Neural cell (in vitro differentiated cells): ENCODE data around the gene FAU.

ENCODE experiments used
- POLR2AphosphoS5 ChIP-seq: IDR thresholded peaks from 2 replicates; pipeline ENCODE4 v1.6.1; 2012
- SMC3 ChIP-seq: fragments of 450-650 bp; conservative IDR thresholded peaks from 2 replicates; pipeline ENCODE4 v1.6.1; 2014; ENCODE audit warnings: antibody characterized with exemption, mild to moderate bottlenecking, moderate library complexity; ENCODE audit not compliant: poor library complexity
- TF ChIP-seq, protein P1 (sequence below): fragments of 450-650 bp; IDR thresholded peaks from 2 replicates; pipeline ENCODE4 v1.5.1; 2014; ENCODE audit warnings: antibody characterized with exemption, mild to moderate bottlenecking, moderate library complexity; ENCODE audit not compliant: poor library complexity, severe bottlenecking

DNA sequence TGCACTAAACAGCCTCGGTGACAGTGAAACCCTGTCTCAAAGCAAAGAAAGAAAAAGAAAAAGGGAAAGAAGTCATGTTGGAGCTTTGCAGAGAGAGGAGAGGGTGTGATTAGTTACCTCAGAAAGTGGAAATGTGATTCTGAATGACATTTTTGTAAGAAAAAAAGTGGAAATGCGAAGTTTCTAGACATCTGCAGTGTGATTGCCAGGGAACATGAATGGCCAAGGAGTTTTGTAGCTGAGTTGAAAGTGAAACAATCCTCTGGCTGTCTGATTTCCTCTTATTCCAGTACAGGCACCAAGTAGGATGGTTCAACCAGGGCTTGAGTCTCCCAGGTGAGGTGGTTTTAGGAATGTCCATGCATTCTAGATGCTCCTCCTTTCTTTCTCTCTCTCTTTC is 30.2 kb upstream of the FAU start:
- TF ChIP-seq, protein P1, sequence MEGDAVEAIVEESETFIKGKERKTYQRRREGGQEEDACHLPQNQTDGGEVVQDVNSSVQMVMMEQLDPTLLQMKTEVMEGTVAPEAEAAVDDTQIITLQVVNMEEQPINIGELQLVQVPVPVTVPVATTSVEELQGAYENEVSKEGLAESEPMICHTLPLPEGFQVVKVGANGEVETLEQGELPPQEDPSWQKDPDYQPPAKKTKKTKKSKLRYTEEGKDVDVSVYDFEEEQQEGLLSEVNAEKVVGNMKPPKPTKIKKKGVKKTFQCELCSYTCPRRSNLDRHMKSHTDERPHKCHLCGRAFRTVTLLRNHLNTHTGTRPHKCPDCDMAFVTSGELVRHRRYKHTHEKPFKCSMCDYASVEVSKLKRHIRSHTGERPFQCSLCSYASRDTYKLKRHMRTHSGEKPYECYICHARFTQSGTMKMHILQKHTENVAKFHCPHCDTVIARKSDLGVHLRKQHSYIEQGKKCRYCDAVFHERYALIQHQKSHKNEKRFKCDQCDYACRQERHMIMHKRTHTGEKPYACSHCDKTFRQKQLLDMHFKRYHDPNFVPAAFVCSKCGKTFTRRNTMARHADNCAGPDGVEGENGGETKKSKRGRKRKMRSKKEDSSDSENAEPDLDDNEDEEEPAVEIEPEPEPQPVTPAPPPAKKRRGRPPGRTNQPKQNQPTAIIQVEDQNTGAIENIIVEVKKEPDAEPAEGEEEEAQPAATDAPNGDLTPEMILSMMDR = no peak
- TF ChIP-seq POLR2AphosphoS5 (no peak), SMC3 (no peak)
